GM21381 (cell line): Measurements from ENCODE around the gene SPRYD3.

ENCODE experiments used
- ATAC-seq: cut with Tn5 transposase; IDR thresholded peaks from one replicate; pipeline ENCODE4 v1.9.1; 2021; ENCODE audit warnings: mild to moderate bottlenecking, moderate library complexity; ENCODE audit not compliant: unreplicated experiment

SPRYD3 gene

GRCh38 chr12:53063708-53064612 lies 15.2 kb downstream of the SPRYD3 start:
- ATAC-seq: no peak

GRCh38 chr12:53062977-53063707 lies 16.0 kb downstream of the SPRYD3 start:
- ATAC-seq: no peak

- no peak for ATAC-seq
Observed at GRCh38 chr12:53062011-53062961, 16.9 kb downstream of the SPRYD3 start.

GRCh38 chr12:53061404-53062010 lies 17.7 kb downstream of the SPRYD3 start:
- no peak for ATAC-seq

GRCh38 chr12:53060721-53061276 lies 18.4 kb downstream of the SPRYD3 start:
- ATAC-seq: no peak

- no peak for ATAC-seq
Observed at GRCh38 chr12:53060064-53060720, 19.0 kb downstream of the SPRYD3 start.

- no peak for ATAC-seq
Observed at GRCh38 chr12:53059434-53060063, 19.6 kb downstream of the SPRYD3 start.

GRCh38 chr12:53058674-53059433 lies 20.3 kb downstream of the SPRYD3 start:
- ATAC-seq: no peak

GRCh38 chr12:53057816-53058500 lies 21.2 kb downstream of the SPRYD3 start:
- no peak for ATAC-seq

GRCh38 chr12:53056901-53057300 lies 22.3 kb downstream of the SPRYD3 start:
- no peak for ATAC-seq

- ATAC-seq: no peak
Observed at GRCh38 chr12:53056296-53056695, 22.9 kb downstream of the SPRYD3 start.

- ATAC-seq: no peak
Observed at GRCh38 chr12:53055471-53056266, 23.5 kb downstream of the SPRYD3 start.

GRCh38 chr12:53054112-53054878 lies 24.9 kb downstream of the SPRYD3 start:
- peak; percentile 86 for ATAC-seq

GRCh38 chr12:53053218-53054111 lies 25.7 kb downstream of the SPRYD3 start:
- ATAC-seq: no peak
